Measurements from ENCODE around the gene WSCD2. TPM values are rescaled to one million over a fixed set of nuclear protein-coding genes. Genes with fewer than 3 reads are reported as not detected.

The WSCD2 gene
- polyA plus RNA-seq, 3 donors from 2014 or later: not detected

- peak overlapping the region in 1 of 6 donors; percentile 64 for H3K27ac Mint-ChIP-seq
- no peak for DNase-seq
- H3K4me1 Mint-ChIP-seq: no peaks in the 10 kb centered on the region
- peaks cover under 1 to 7% (median 4%) of the 10 kb centered on the region in 3 donors for H3K27me3 Mint-ChIP-seq (ENCODE audit: low read depth in 3 of 3)
- no peaks in the 10 kb centered on the region for H3K36me3 Mint-ChIP-seq
- no peak overlapping the region for H3K4me3 Mint-ChIP-seq
- no peaks in the 10 kb centered on the region for H3K9me3 Mint-ChIP-seq
Measured at GRCh38 chr12:108145011-108145410, 15.9 kb downstream of the WSCD2 start.

GRCh38 chr12:108146035-108146893, 17.2 kb downstream of the WSCD2 start:
- Mint-ChIP-seq H3K27ac (no peak overlapping the region), H3K27me3 (ENCODE audit: low read depth in 3 of 3) (peaks cover 3 to 12% (median 4%) of the 10 kb centered on the region in 3 donors), H3K4me1 (no peaks in the 10 kb centered on the region), H3K4me3 (no peak overlapping the region), H3K9me3 (no peaks in the 10 kb centered on the region), H3K36me3 (no peaks in the 10 kb centered on the region)
- DNase-seq: no peak

DNA sequence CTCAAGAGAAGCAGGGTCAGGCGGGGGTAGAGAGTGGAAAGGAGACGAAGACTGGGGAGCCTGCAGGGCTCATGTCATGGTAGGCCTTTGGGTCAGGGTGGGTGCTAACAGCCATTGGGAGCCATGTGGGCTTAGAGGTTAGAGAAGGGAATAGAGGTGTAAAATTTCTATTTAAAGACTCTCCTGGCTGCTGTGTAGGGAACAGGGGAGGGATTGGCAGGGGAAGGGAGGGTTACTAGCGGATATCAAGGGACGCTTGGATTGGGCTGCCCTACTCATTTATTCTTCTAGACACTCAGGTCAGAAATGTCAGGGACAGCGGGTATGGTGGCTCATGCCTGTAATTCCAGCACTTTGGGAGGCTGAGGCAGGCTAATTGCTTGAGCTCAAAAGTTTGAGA, 18.2 kb downstream of the WSCD2 start:
- DNase-seq: no peak
- no peaks in the 10 kb centered on the region for H3K36me3 Mint-ChIP-seq
- H3K4me1 Mint-ChIP-seq: no peaks in the 10 kb centered on the region
- H3K4me3 Mint-ChIP-seq: no peak overlapping the region
- H3K9me3 Mint-ChIP-seq: no peaks in the 10 kb centered on the region
- peaks cover 3 to 8% (median 4%) of the 10 kb centered on the region in 3 donors for H3K27me3 Mint-ChIP-seq (ENCODE audit: low read depth in 3 of 3)
- H3K27ac Mint-ChIP-seq: no peak overlapping the region

DNA sequence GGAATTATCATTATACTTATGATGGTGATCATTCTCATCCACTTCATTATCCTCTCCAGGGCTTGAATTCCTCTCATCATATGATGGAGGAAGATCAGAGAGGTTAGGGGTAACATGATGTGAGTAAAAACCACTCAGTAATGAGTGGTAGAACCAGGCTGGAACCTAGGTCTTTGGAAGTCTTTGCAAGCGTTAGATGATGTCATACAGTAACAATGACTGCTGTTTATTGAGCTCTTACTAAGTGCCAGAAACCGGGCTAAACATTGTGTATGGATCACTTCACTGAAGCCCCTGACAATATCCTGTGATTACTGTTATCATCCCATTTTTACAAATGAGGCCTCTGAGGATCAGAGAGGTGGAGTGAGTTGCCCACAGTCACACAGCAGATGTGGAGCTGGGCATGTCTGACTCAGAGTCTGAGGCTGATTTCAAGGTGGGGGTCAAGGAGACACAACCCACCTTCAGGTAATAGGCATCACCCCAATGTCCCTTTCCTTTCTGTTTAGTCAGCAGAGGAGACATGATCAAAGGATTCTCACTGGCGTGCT, 19.5 kb downstream of the WSCD2 start:
- H3K27me3 Mint-ChIP-seq (ENCODE audit: low read depth in 3 of 3): peaks cover 3 to 8% (median 3%) of the 10 kb centered on the region in 3 donors
- H3K36me3 Mint-ChIP-seq: no peaks in the 10 kb centered on the region
- H3K4me1 Mint-ChIP-seq: no peaks in the 10 kb centered on the region
- H3K27ac Mint-ChIP-seq: no peak overlapping the region
- DNase-seq: no peak
- H3K9me3 Mint-ChIP-seq: no peaks in the 10 kb centered on the region
- no peak overlapping the region for H3K4me3 Mint-ChIP-seq

DNA sequence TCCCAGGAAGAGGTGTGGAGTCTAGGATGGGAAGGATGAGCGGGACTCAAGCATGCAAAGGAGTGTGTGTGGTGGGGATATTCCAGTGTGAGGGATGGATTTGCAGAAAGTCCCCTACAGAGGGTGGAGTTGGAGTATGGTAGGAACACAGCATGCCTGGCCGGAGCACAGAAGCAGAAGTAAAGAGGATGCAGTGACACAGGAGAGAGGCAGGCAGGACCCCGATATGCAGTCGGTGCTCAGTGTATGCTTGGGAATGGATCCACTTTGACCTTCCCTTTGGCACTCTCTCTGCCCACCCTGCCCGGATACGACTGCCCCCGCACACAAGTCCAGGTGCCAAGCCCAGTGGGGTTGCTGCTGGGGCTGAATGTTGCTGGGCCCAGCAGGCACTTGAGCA, 21.3 kb downstream of the WSCD2 start:
- Mint-ChIP-seq H3K9me3 (no peaks in the 10 kb centered on the region), H3K4me3 (no peak overlapping the region), H3K4me1 (no peaks in the 10 kb centered on the region), H3K27ac (no peak overlapping the region), H3K36me3 (no peaks in the 10 kb centered on the region), H3K27me3 (ENCODE audit: low read depth in 3 of 3) (peaks cover 5 to 12% (median 8%) of the 10 kb centered on the region in 3 donors)
- DNase-seq: no peak

DNA sequence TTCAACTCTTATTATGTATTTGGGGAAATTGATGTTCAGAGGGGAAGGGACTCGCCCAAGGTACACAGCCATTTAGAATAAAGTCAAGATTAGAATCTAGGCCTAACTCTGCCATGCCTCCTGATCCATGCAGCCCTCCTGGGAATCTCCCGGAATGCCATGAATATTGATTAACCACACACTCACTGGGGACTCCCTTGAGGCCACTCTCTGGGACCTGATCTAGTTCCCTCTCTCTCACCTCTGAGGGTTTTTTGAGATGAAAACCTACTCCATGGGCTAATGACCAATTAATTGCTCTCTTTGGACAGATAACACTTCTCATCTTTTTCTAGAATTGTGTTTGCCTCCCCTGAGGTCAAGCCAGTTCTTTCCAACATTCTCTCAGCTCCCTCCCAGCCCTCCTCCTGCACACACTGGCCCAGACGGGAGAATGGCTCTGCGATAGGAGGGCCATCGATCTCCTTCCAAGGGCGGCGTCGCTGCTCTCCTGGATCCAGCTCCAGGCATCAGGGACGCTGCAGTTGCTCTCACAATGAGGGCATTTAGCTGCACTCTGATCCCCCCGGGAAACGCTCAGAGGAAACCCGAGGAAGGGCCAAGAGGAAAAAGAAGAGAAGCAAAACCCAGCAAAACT, 22.6 kb downstream of the WSCD2 start:
- no peak overlapping the region for H3K4me3 Mint-ChIP-seq
- no peak for DNase-seq
- H3K27me3 Mint-ChIP-seq (ENCODE audit: low read depth in 3 of 3): peaks cover 5 to 14% (median 12%) of the 10 kb centered on the region in 3 donors
- H3K4me1 Mint-ChIP-seq: no peaks in the 10 kb centered on the region
- H3K27ac Mint-ChIP-seq: no peak overlapping the region
- H3K9me3 Mint-ChIP-seq: no peaks in the 10 kb centered on the region
- no peaks in the 10 kb centered on the region for H3K36me3 Mint-ChIP-seq

GRCh38 chr12:108152170-108152538, 23.1 kb downstream of the WSCD2 start:
- Mint-ChIP-seq H3K27ac (no peak overlapping the region), H3K4me1 (no peaks in the 10 kb centered on the region), H3K4me3 (no peak overlapping the region), H3K9me3 (no peaks in the 10 kb centered on the region), H3K27me3 (ENCODE audit: low read depth in 3 of 3) (peaks cover 5 to 14% (median 10%) of the 10 kb centered on the region in 3 donors), H3K36me3 (no peaks in the 10 kb centered on the region)
- no peak for DNase-seq

GRCh38 chr12:108156717-108157116, 27.6 kb downstream of the WSCD2 start:
- Mint-ChIP-seq H3K4me1 (no peaks in the 10 kb centered on the region), H3K27me3 (ENCODE audit: low read depth in 3 of 3) (peaks cover 2 to 14% (median 6%) of the 10 kb centered on the region in 3 donors), H3K4me3 (no peak overlapping the region), H3K9me3 (no peaks in the 10 kb centered on the region), H3K27ac (no peak overlapping the region), H3K36me3 (no peaks in the 10 kb centered on the region)
- DNase-seq: no peak

DNA sequence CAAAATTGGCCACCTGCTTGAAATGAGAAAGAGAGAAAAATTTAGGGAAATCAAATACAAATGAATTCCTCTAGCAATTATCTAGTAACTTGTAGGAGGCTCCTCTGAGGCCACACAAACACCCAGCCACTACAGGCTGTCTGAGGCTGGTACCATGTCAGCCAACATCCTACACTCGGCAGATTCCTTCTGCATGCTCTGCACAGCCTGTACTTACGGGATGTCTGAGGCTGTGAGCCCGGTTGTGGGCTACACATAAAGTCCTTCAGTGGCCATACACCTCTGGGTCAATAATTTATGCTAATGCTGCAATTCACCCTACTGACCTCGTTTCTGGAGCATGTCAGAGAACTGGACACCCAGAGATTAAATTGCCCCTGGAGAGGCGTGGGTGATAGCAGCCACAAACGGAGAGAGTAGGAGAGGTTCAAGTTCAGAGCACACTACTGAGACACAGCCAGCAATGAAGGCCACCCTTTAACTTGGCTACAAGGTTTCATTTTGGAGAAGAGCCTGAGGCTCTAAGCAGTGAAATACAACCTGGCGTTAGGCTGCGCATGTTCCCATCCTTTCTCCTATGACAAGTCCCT, 28.9 kb downstream of the WSCD2 start:
- Mint-ChIP-seq H3K27ac (no peak overlapping the region), H3K27me3 (ENCODE audit: low read depth in 3 of 3) (peaks cover 2 to 14% (median 6%) of the 10 kb centered on the region in 3 donors), H3K4me1 (no peaks in the 10 kb centered on the region), H3K4me3 (no peak overlapping the region), H3K9me3 (no peaks in the 10 kb centered on the region), H3K36me3 (no peaks in the 10 kb centered on the region)
- DNase-seq: no peak

GRCh38 chr12:108162207-108162606, 33.1 kb downstream of the WSCD2 start:
- DNase-seq: no peak
- Mint-ChIP-seq H3K9me3 (no peaks in the 10 kb centered on the region), H3K36me3 (no peaks in the 10 kb centered on the region), H3K4me3 (no peak overlapping the region), H3K4me1 (no peaks in the 10 kb centered on the region), H3K27ac (no peak overlapping the region), H3K27me3 (ENCODE audit: low read depth in 3 of 3) (peaks cover 5 to 7% (median 6%) of the 10 kb centered on the region in 3 donors)

- no peaks in the 10 kb centered on the region for H3K36me3 Mint-ChIP-seq
- no peaks in the 10 kb centered on the region for H3K4me1 Mint-ChIP-seq
- H3K4me3 Mint-ChIP-seq: no peak overlapping the region
- H3K9me3 Mint-ChIP-seq: peaks cover 0 to 2% (median 0%) of the 10 kb centered on the region in 6 donors
- no peak overlapping the region for H3K27ac Mint-ChIP-seq
- peaks cover 5 to 24% (median 8%) of the 10 kb centered on the region in 3 donors for H3K27me3 Mint-ChIP-seq (ENCODE audit: low read depth in 3 of 3)
- no peak for DNase-seq
Measured at GRCh38 chr12:108166505-108166904, 37.4 kb downstream of the WSCD2 start.

DNA sequence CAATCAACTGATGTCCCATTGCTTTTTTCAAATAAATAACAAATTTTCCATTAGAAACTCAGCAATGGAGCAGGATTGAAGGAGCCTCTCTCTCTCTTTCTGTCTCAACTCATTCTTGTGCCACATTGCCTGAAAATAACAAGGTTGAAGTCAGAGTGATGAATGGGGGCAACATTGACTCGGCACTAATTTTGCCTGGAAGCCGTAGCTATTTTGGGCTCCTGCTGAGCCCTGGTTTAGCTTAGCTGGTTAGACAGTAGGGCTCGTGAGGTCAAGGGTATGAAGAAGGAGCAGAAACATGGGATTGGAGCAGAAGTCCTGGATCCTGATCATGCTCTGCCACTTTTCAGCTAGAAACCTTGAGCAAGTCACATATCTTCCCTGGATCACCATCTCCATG, 38.9 kb downstream of the WSCD2 start:
- no peaks in the 10 kb centered on the region for H3K36me3 Mint-ChIP-seq
- DNase-seq: no peak
- peaks cover 0 to 2% (median 0%) of the 10 kb centered on the region in 6 donors for H3K9me3 Mint-ChIP-seq
- H3K27me3 Mint-ChIP-seq (ENCODE audit: low read depth in 3 of 3): peaks cover 5 to 27% (median 8%) of the 10 kb centered on the region in 3 donors
- no peaks in the 10 kb centered on the region for H3K4me1 Mint-ChIP-seq
- no peak overlapping the region for H3K4me3 Mint-ChIP-seq
- no peak overlapping the region for H3K27ac Mint-ChIP-seq

DNA sequence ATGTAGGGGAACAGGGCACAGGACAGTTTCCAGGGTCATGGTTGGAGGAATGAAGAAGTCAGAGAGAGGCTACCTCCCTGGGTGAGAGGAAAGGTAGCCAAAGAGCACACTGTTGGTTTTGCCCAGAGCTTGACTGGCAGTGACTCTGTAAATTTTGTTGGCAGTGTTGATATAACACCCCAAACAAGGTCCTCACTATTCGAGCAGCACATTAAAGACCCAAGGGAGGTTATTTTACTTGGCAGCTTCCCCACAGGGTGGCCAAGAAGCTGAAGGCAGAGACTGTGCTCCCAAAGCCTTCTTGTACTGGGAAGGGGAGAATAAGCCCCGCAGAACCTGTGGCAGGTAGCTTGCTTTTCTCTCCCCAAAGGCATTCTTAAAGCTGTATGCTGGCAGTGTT, 40.6 kb downstream of the WSCD2 start:
- Mint-ChIP-seq H3K27ac (no peak overlapping the region), H3K27me3 (ENCODE audit: low read depth in 3 of 3) (peaks cover 4 to 27% (median 4%) of the 10 kb centered on the region in 3 donors), H3K4me1 (no peaks in the 10 kb centered on the region), H3K9me3 (peaks cover 0 to 2% (median 0%) of the 10 kb centered on the region in 6 donors), H3K36me3 (no peaks in the 10 kb centered on the region), H3K4me3 (no peak overlapping the region)
- DNase-seq: no peak

GRCh38 chr12:108170164-108170563, 41.1 kb downstream of the WSCD2 start:
- Mint-ChIP-seq H3K27ac (no peak overlapping the region), H3K4me1 (no peaks in the 10 kb centered on the region), H3K27me3 (ENCODE audit: low read depth in 3 of 3) (peaks cover 2 to 26% (median 3%) of the 10 kb centered on the region in 3 donors), H3K36me3 (no peaks in the 10 kb centered on the region), H3K9me3 (peaks cover 0 to 2% (median 0%) of the 10 kb centered on the region in 6 donors), H3K4me3 (no peak overlapping the region)
- DNase-seq: no peak

Measured in immature natural killer cell (primary cell).